ENCODE data around the gene TMEM132A. TPM values are rescaled to one million over a fixed set of nuclear protein-coding genes. Genes with fewer than 3 reads are reported as not detected.

Gene TMEM132A
- total RNA-seq, 1 experiment from 2014 or later = 154 TPM

- no TSS peak for BruUV-seq (replicated peaks)
- in situ Hi-C loops (cut with HindIII; ENCODE audit: low pct_unique_long_range_greater_than_20kb, low sequenced_read_pairs) (no loop called here), intact Hi-C loops (cut with micrococcal nuclease; ENCODE audit: unreplicated experiment) (no loop called here)
- H3K4me3 ChIP-seq (ENCODE audit: low read depth in 2 of 2, low read length in 2 of 2) = no peak overlapping the region
- TF ChIP-seq REST (IDR thresholded peaks at IDR 0.05; ENCODE audit: insufficient read depth in 1 of 2, low read depth in 2 of 2, low read length in 1 of 2) (no peak), POLR2AphosphoS5 (IDR thresholded peaks at IDR 0.05; ENCODE audit: low read depth, low read length) (no peak), CTCF (IDR thresholded peaks at IDR 0.05) (no peak), SIN3A (IDR thresholded peaks at IDR 0.05; ENCODE audit: borderline replicate concordance, insufficient read depth, low read depth, low read length) (no peak), TCF7L2 (IDR thresholded peaks at IDR 0.05; ENCODE audit: low read depth, low read length) (no peak)
- DNase-seq (ENCODE audit: low read depth, low spot score) = no peak
- peaks cover 3% of the 10 kb centered on the region; the same call in 1 of the 2 replicates for H3K36me3 ChIP-seq (ENCODE audit: control insufficient read depth, insufficient read depth, low read length)
- no peak overlapping the region for H3K27ac ChIP-seq (ENCODE audit: low read length)
- H3K27me3 ChIP-seq (ENCODE audit: control insufficient read depth, insufficient read depth, low read length) = 0 out of 2 replicates have a peak, but pooled peaks cover 3% of the 10 kb centered on the region
- POLR2A ChIA-PET = no interaction called here
- no peaks in the 10 kb centered on the region for H3K9me3 ChIP-seq (ENCODE audit: control insufficient read depth, insufficient read depth, low read depth, low read length)
- CTCF ChIA-PET = no interaction called here
- peaks cover 17% of the 10 kb centered on the region for H3K4me1 ChIP-seq (ENCODE audit: control insufficient read depth, insufficient read depth, low read length)
- no peak for ATAC-seq
Observed at GRCh38 chr11:60910711-60911380, 13.4 kb upstream of the TMEM132A start.

- H3K4me3 ChIP-seq (ENCODE audit: low read depth in 2 of 2, low read length in 2 of 2) = no peak overlapping the region
- TF ChIP-seq SIN3A (IDR thresholded peaks at IDR 0.05; ENCODE audit: borderline replicate concordance, insufficient read depth, low read depth, low read length) = no peak
- TF ChIP-seq REST (IDR thresholded peaks at IDR 0.05; ENCODE audit: insufficient read depth in 1 of 2, low read depth in 2 of 2, low read length in 1 of 2) = no peak
- TF ChIP-seq CTCF (IDR thresholded peaks at IDR 0.05) = no peak
- TF ChIP-seq POLR2AphosphoS5 (IDR thresholded peaks at IDR 0.05; ENCODE audit: low read depth, low read length) = no peak
- TF ChIP-seq TCF7L2 (IDR thresholded peaks at IDR 0.05; ENCODE audit: low read depth, low read length) = no peak
- 0 out of 2 replicates have a peak, but pooled peaks cover 3% of the 10 kb centered on the region for H3K27me3 ChIP-seq (ENCODE audit: control insufficient read depth, insufficient read depth, low read length)
- H3K4me1 ChIP-seq (ENCODE audit: control insufficient read depth, insufficient read depth, low read length) = peaks cover 15% of the 10 kb centered on the region
- ChIA-PET CTCF (no interaction called here), POLR2A (no interaction called here)
- no peak for ATAC-seq
- no peak overlapping the region for H3K27ac ChIP-seq (ENCODE audit: low read length)
- H3K36me3 ChIP-seq (ENCODE audit: control insufficient read depth, insufficient read depth, low read length) = no peaks in the 10 kb centered on the region
- in situ Hi-C loops (cut with HindIII; ENCODE audit: low pct_unique_long_range_greater_than_20kb, low sequenced_read_pairs) (no loop called here), intact Hi-C loops (cut with micrococcal nuclease; ENCODE audit: unreplicated experiment) (no loop called here)
- no peak for DNase-seq (ENCODE audit: low read depth, low spot score)
- no TSS peak for BruUV-seq (replicated peaks)
- no peaks in the 10 kb centered on the region for H3K9me3 ChIP-seq (ENCODE audit: control insufficient read depth, insufficient read depth, low read depth, low read length)
Observed at GRCh38 chr11:60912223-60912850, 11.9 kb upstream of the TMEM132A start.

All from Panc1 (cell line).